ENCODE data around the gene HAUS6. TPM values are rescaled to one million over a fixed set of nuclear protein-coding genes. Genes with fewer than 3 reads are reported as not detected.

HAUS6 gene
- total and polyA plus RNA-seq, 2 of the 4 experiments (the other 2 are of a cell fraction), result 5.8 to 13.3 TPM

GRCh38 chr9:19087106-19088000 lies 15.4 kb downstream of the HAUS6 start:
- POLR2A ChIA-PET (ENCODE audit: unreplicated experiment), result no interaction called here
- no peak overlapping the region for H4K91ac ChIP-seq (ENCODE audit: insufficient read depth, low read depth, low read length)
- WGBS, 2 experiments (ENCODE audit: extremely low coverage in 2 of 2, insufficient read length in 1 of 2), result no CpG with 5 or more reads among the region's 6 CpGs

More at GRCh38 chr9:19087106-19088000, 15.4 kb downstream of the HAUS6 start:
- H2AK5ac ChIP-seq (ENCODE audit: low read depth, low read length), result no peak overlapping the region
- H3K27ac ChIP-seq (ENCODE audit: insufficient read depth, low read length), result no peak overlapping the region
- no peak overlapping the region for H3K4me3 ChIP-seq (ENCODE audit: insufficient read depth, low read depth, low read length)
- H3K9ac ChIP-seq (ENCODE audit: low read depth, low read length), result no peak overlapping the region
- dilution Hi-C loops (cut with HindIII; ENCODE audit: low sequenced_read_pairs, unreplicated experiment), result no loop called here
- peaks cover 4 to 8% of the 10 kb centered on the region in 2 experiments; a peak in 2 of 4 replicates for H3K79me1 ChIP-seq (ENCODE audit: low read depth in 1 of 2, low read length in 2 of 2)
- no peak overlapping the region for H3K4ac ChIP-seq (ENCODE audit: low read depth, low read length)
- in situ Hi-C loops (cut with MboI; ENCODE audit: low sequenced_read_pairs), result no loop called here
- H3K36me3 ChIP-seq (ENCODE audit: control insufficient read depth, insufficient read depth, low read length), result peaks cover 31% of the 10 kb centered on the region
- H2BK20ac ChIP-seq (ENCODE audit: low read depth, low read length), result no peak overlapping the region
- H3K9me1 ChIP-seq (ENCODE audit: insufficient read depth, low read length), result no peaks in the 10 kb centered on the region
- H3K56ac ChIP-seq (ENCODE audit: extremely low read depth, insufficient read depth, low read length), result no peak overlapping the region
- no peak overlapping the region for H2BK120ac ChIP-seq (ENCODE audit: low read depth, low read length)
- no peaks in the 10 kb centered on the region for H3K9me3 ChIP-seq (ENCODE audit: control insufficient read depth, insufficient read depth, low read length)
- ATAC-seq (ENCODE audit: low read depth), result peak; percentile 77
- no peak for TF ChIP-seq POLR2A (IDR thresholded peaks at IDR 0.05; ENCODE audit: low read depth, low read length)
- TF ChIP-seq MAFK (IDR thresholded peaks at IDR 0.05; ENCODE audit: low read depth, low read length), result no peak
- TF ChIP-seq ELK1 (IDR thresholded peaks at IDR 0.05; ENCODE audit: borderline replicate concordance, low read depth, low read length), result no peak
- TF ChIP-seq SMC3 (IDR thresholded peaks at IDR 0.05; ENCODE audit: low read depth, low read length), result no peak
- no peak for TF ChIP-seq USF2 (IDR thresholded peaks at IDR 0.05; ENCODE audit: low read depth, low read length)
- TF ChIP-seq MAZ (IDR thresholded peaks at IDR 0.05; ENCODE audit: borderline replicate concordance, low read depth, low read length), result no peak
- no peak for TF ChIP-seq NFE2L2 (IDR thresholded peaks at IDR 0.05; ENCODE audit: low read depth, low read length)
- no peak for TF ChIP-seq CTCF (conservative IDR thresholded peaks at IDR 0.05; ENCODE audit: low read depth, low read length)
- no peak for TF ChIP-seq RAD21 (IDR thresholded peaks at IDR 0.05; ENCODE audit: low read length)
- no peak for TF ChIP-seq CEBPB (IDR thresholded peaks at IDR 0.05; ENCODE audit: low read depth, low read length)
- TF ChIP-seq RCOR1 (IDR thresholded peaks at IDR 0.05; ENCODE audit: insufficient replicate concordance, low read length), result no peak
- H4K20me1 ChIP-seq (ENCODE audit: insufficient read depth, low read length), result no peaks in the 10 kb centered on the region
- H2BK5ac ChIP-seq (ENCODE audit: low read depth, low read length, poor library complexity, severe bottlenecking), result no peak overlapping the region
- no peak overlapping the region for H3K23ac ChIP-seq (ENCODE audit: low read depth, low read length)
- H2BK15ac ChIP-seq (ENCODE audit: low read depth, low read length), result no peak overlapping the region
- H4K8ac ChIP-seq (ENCODE audit: low read depth in 2 of 2, low read length in 2 of 2), result no peak overlapping the region
- H3K14ac ChIP-seq (replicated peaks; ENCODE audit: low read depth, low read length), result no peak overlapping the region
- H2AK9ac ChIP-seq (replicated peaks; ENCODE audit: low read depth, low read length, poor library complexity), result no peak overlapping the region
- H2AFZ ChIP-seq (replicated peaks; ENCODE audit: low read length, poor library complexity), result no peak overlapping the region
- H3K18ac ChIP-seq (ENCODE audit: low read depth, low read length), result no peak overlapping the region
- no peak overlapping the region for H4K5ac ChIP-seq (ENCODE audit: low read depth, low read length)
- BruUV-seq (replicated peaks), result no TSS peak
- no peaks in the 10 kb centered on the region for H3K27me3 ChIP-seq (ENCODE audit: control insufficient read depth, insufficient read depth, low read length)
- no peaks in the 10 kb centered on the region for H3K4me1 ChIP-seq (ENCODE audit: control insufficient read depth, insufficient read depth, low read length)
- peak; percentile 59 for DNase-seq
- no peak overlapping the region for H3K4me2 ChIP-seq (ENCODE audit: low read depth, low read length)
- CTCF ChIA-PET, result interaction anchor here (1.2 kb wide), 1 partner anchor 10 kb away, joined by 3 read pairs; no protein-coding TSS in a partner anchor
- intact Hi-C loops (cut with micrococcal nuclease), result loop anchor here (5.0 kb wide), 2 partner anchors 85 to 370 kb away; no protein-coding TSS in a partner anchor

Measured in IMR-90 (cell line).